H1 (cell line): ENCODE data around the gene ACER3. TPM values are rescaled to one million over a fixed set of nuclear protein-coding genes. Genes with fewer than 3 reads are reported as not detected.

Source experiments
- CTCF ChIA-PET: fragments of 300-600 bp; sonication (Branson Sonifier 250); formaldehyde crosslinking; loops from one replicate; lab custom pipeline; 2021; ENCODE audit not compliant: partially characterized antibody; lab: Charles Lee
- POLR2A ChIA-PET: fragments of 300-600 bp; sonication (Branson Sonifier 250); formaldehyde crosslinking; loops from one replicate; lab custom pipeline; 2021; ENCODE audit warnings: inconsistent platforms; ENCODE audit not compliant: partially characterized antibody; lab: Charles Lee
- DNase-seq, 2 experiments: peaks; one replicate each; pipeline versions ENCODE4 v3.0.0 to v3.0.0-alpha.2; 2010 to 2022; ENCODE audit warnings: low spot score in 2 of 2, low read depth in 1 of 2, mixed read lengths in 1 of 2
- FAIRE-seq: peaks from 2 replicates; lab custom pipeline; 2011; peaks lifted over from hg19 to GRCh38; lab: Jason Lieb, UNC
- H2AFZ ChIP-seq: 2 replicates; pipeline ENCODE4 v1.8.1; 2012; ENCODE audit warnings: low read length, inconsistent platforms
- H2AK5ac ChIP-seq: 2 replicates; pipeline ENCODE4 v1.6.1; 2013; ENCODE audit warnings: low read depth, low read length
- H2BK120ac ChIP-seq: replicated peaks from 2 replicates; pipeline ENCODE3; 2013; ENCODE audit warnings: low read depth, low read length, inconsistent platforms
- H2BK12ac ChIP-seq: 2 replicates; pipeline ENCODE4 v1.6.1; 2013; ENCODE audit warnings: low read depth, low read length
- H2BK15ac ChIP-seq: 2 replicates; pipeline ENCODE4 v1.6.1; 2013; ENCODE audit warnings: low read length
- H2BK20ac ChIP-seq: 2 replicates; pipeline ENCODE4 v1.6.1; 2013; ENCODE audit warnings: low read length
- H2BK5ac ChIP-seq: 2 replicates; pipeline ENCODE4 v1.6.1; 2013; ENCODE audit warnings: low read depth, low read length
- H3K14ac ChIP-seq: 2 replicates; pipeline ENCODE4 v1.6.1; 2013; ENCODE audit warnings: inconsistent platforms; ENCODE audit not compliant: insufficient read length
- H3K18ac ChIP-seq: 2 replicates; pipeline ENCODE4 v1.6.1; 2013; ENCODE audit warnings: low read length; ENCODE audit errors: extremely low read depth
- H3K23ac ChIP-seq: 2 replicates; pipeline ENCODE4 v1.6.1; 2013; ENCODE audit warnings: inconsistent platforms; ENCODE audit not compliant: insufficient read length
- H3K23me2 ChIP-seq: 2 replicates; pipeline ENCODE4 v1.6.1; 2013; ENCODE audit warnings: low read depth, low read length
- H3K27ac ChIP-seq: 2 replicates; pipeline ENCODE4 v1.6.1; 2011; ENCODE audit warnings: low read depth, low read length, inconsistent platforms
- H3K27me3 ChIP-seq, 4 experiments: replicated peaks in 1 of 4; 1 replicate in 1 of 4; 2 replicates in 3 of 4; pipeline versions ENCODE4 v1.6.1 to v1.8.1; 2011 to 2013; ENCODE audit warnings: low read length in 3 of 4, mild to moderate bottlenecking in 3 of 4, inconsistent platforms in 2 of 4, mixed read lengths in 2 of 4, moderate library complexity in 1 of 4; ENCODE audit not compliant: control insufficient read depth in 3 of 4, insufficient read depth in 3 of 4; ENCODE audit errors: extremely low read depth in 1 of 4
- H3K36me3 ChIP-seq, 4 experiments: 2 replicates each; pipeline versions ENCODE4 v1.6.1 to v1.8.1; 2011 to 2013; ENCODE audit warnings: mild to moderate bottlenecking in 4 of 4, low read length in 3 of 4, moderate library complexity in 2 of 4, control low read depth in 1 of 4, inconsistent platforms in 1 of 4; ENCODE audit not compliant: insufficient read depth in 4 of 4, control insufficient read depth in 2 of 4
- H3K4ac ChIP-seq: replicated peaks from 2 replicates; pipeline ENCODE3; 2013; ENCODE audit warnings: low read length, low read depth, mixed read lengths, inconsistent platforms; ENCODE audit not compliant: insufficient read length
- H3K4me1 ChIP-seq, 4 experiments: replicated peaks in 1 of 4; 1 replicate in 1 of 4; 2 replicates in 3 of 4; pipeline versions ENCODE4 v1.6.1 to v1.8.1; 2011 to 2013; ENCODE audit warnings: low read length in 3 of 4, inconsistent platforms in 2 of 4, mixed read lengths in 1 of 4; ENCODE audit not compliant: insufficient read depth in 4 of 4, control insufficient read depth in 3 of 4
- H3K4me2 ChIP-seq, 2 experiments: 2 replicates each; pipeline versions ENCODE4 v1.6.1 to v1.8.1; 2011 to 2013; ENCODE audit warnings: low read depth in 2 of 2, low read length in 2 of 2, control low read depth in 1 of 2, inconsistent platforms in 1 of 2, mild to moderate bottlenecking in 1 of 2; ENCODE audit not compliant: insufficient read depth in 1 of 2
- H3K4me3 ChIP-seq, 4 experiments: fragments of 200-600, 300-600 bp in 1 of 4; sonication (generic), shearing (Covaris generic), sonication (Bioruptor Twin) in 1 of 4; 2 replicates each; pipeline versions ENCODE4 v1.5.1 to v1.8.1; 2011 to 2016; ENCODE audit warnings: low read length in 4 of 4, low read depth in 3 of 4, control low read depth in 2 of 4, inconsistent platforms in 2 of 4, mild to moderate bottlenecking in 2 of 4, mixed read lengths in 1 of 4, moderate library complexity in 1 of 4; ENCODE audit not compliant: insufficient read depth in 2 of 4; ENCODE audit errors: extremely low read depth in 1 of 4
- H3K56ac ChIP-seq: replicated peaks from 2 replicates; pipeline ENCODE3; 2013; ENCODE audit warnings: low read depth, mild to moderate bottlenecking, mixed read lengths, low read length, inconsistent platforms; ENCODE audit not compliant: insufficient read length
- H3K79me1 ChIP-seq: 2 replicates; pipeline ENCODE4 v1.6.1; 2013; ENCODE audit warnings: low read depth, low read length, control low read depth
- H3K79me2 ChIP-seq, 2 experiments: 2 replicates each; pipeline versions ENCODE4 v1.6.1 to v1.8.1; 2012 to 2013; ENCODE audit warnings: low read length in 2 of 2, mild to moderate bottlenecking in 2 of 2, inconsistent platforms in 1 of 2; ENCODE audit not compliant: insufficient read depth in 2 of 2, control insufficient read depth in 1 of 2
- H3K9ac ChIP-seq, 4 experiments: replicated peaks in 1 of 4; 1 replicate in 1 of 4; 2 replicates in 3 of 4; pipeline versions ENCODE4 v1.6.1 to v1.8.1; 2011 to 2013; ENCODE audit warnings: low read depth in 3 of 4, low read length in 3 of 4, control low read depth in 2 of 4, mild to moderate bottlenecking in 2 of 4, moderate library complexity in 2 of 4, inconsistent platforms in 1 of 4; ENCODE audit errors: extremely low read depth in 1 of 4
- H3K9me3 ChIP-seq, 2 experiments: 2 replicates each; pipeline versions ENCODE4 v1.6.1 to v1.8.1; 2012 to 2013; ENCODE audit warnings: mild to moderate bottlenecking in 2 of 2, moderate library complexity in 2 of 2, control low read depth in 1 of 2, inconsistent platforms in 1 of 2, low read depth in 1 of 2, low read length in 1 of 2, mixed read lengths in 1 of 2; ENCODE audit not compliant: insufficient read depth in 2 of 2
- H4K20me1 ChIP-seq, 2 experiments: replicated peaks in 1 of 2; 2 replicates each; pipeline versions ENCODE3 to v1.8.1; 2011 to 2013; ENCODE audit warnings: inconsistent platforms in 2 of 2, low read length in 2 of 2, mild to moderate bottlenecking in 1 of 2; ENCODE audit not compliant: insufficient read depth in 2 of 2, control insufficient read depth in 1 of 2
- H4K5ac ChIP-seq: 2 replicates; pipeline ENCODE4 v1.6.1; 2013; ENCODE audit warnings: low read length, low read depth, mixed read lengths, inconsistent platforms; ENCODE audit not compliant: insufficient read length
- H4K8ac ChIP-seq: 2 replicates; pipeline ENCODE4 v1.8.0; 2013; ENCODE audit warnings: mild to moderate bottlenecking, moderate library complexity, low read length, inconsistent platforms; ENCODE audit not compliant: insufficient read depth; ENCODE audit errors: extremely low read depth
- H4K91ac ChIP-seq: replicated peaks from 2 replicates; pipeline ENCODE3; 2013; ENCODE audit warnings: low read length, mixed read lengths, inconsistent platforms; ENCODE audit not compliant: insufficient read length
- BACH1 ChIP-seq: IDR thresholded peaks from 2 replicates; pipeline ENCODE4 v1.6.1; 2012; ENCODE audit warnings: low read length, improper control_type of control experiment
- BCL11A ChIP-seq, 2 experiments: IDR thresholded peaks; one replicate each; pipeline ENCODE4 v1.6.1; 2011; ENCODE audit warnings: low read depth in 2 of 2, low read length in 2 of 2, mild to moderate bottlenecking in 2 of 2
- BRCA1 ChIP-seq: IDR thresholded peaks from 2 replicates; pipeline ENCODE4 v1.6.1; 2012; ENCODE audit warnings: low read depth, low read length, improper control_type of control experiment
- CBX8 ChIP-seq: fragments of 300-800, 300-1000 bp; sonication (generic); IDR thresholded peaks from 2 replicates; pipeline ENCODE4 v1.7.1; 2016; ENCODE audit warnings: low read depth, low read length, borderline replicate concordance
- CHD1 ChIP-seq: IDR thresholded peaks from 2 replicates; pipeline ENCODE4 v1.6.1; 2012; ENCODE audit warnings: low read depth, low read length, improper control_type of control experiment
- CTCF ChIP-seq, 3 experiments: IDR thresholded peaks; 1 replicate in 2 of 3; 2 replicates in 1 of 3; pipeline versions ENCODE4 v1.5.1 to v1.6.1; 2011; ENCODE audit warnings: low read length in 3 of 3, mild to moderate bottlenecking in 3 of 3, inconsistent platforms in 2 of 3, low read depth in 1 of 3, moderate library complexity in 1 of 3; ENCODE audit not compliant: insufficient read depth in 1 of 3; ENCODE audit errors: control extremely low read depth in 1 of 3
- MAX ChIP-seq: IDR thresholded peaks from 2 replicates; pipeline ENCODE4 v1.6.1; 2012; ENCODE audit warnings: inconsistent platforms
- RXRA ChIP-seq: IDR thresholded peaks from 2 replicates; pipeline ENCODE4 v1.6.1; 2011; ENCODE audit warnings: low read depth, mild to moderate bottlenecking, low read length, moderate library complexity; ENCODE audit not compliant: insufficient read depth
- SUZ12 ChIP-seq: fragments of 200-600 bp; sonication (generic); IDR thresholded peaks from 2 replicates; pipeline ENCODE4 v1.6.1; 2012; ENCODE audit warnings: mild to moderate bottlenecking, inconsistent platforms, low read length, moderate library complexity, mixed read lengths
- TEAD4 ChIP-seq: IDR thresholded peaks from 2 replicates; pipeline ENCODE4 v1.6.1; 2012; ENCODE audit warnings: low read depth, low read length, inconsistent platforms, mixed read lengths
- WGBS, 2 experiments: shearing (Covaris generic) in 1 of 2; methylation state at CpG; one replicate each; pipeline versions ENCODE4 v1.1.6 to v1.1.7; 2013 to 2015; ENCODE audit warnings: low lambda C conversion rate in 2 of 2, mixed read lengths in 2 of 2, inconsistent platforms in 1 of 2, low coverage in 1 of 2, missing lambda C conversion rate in 1 of 2; ENCODE audit not compliant: insufficient replicate concordance in 2 of 2, insufficient coverage in 1 of 2, insufficient read length in 1 of 2; ENCODE audit errors: extremely low coverage in 1 of 2, missing lambda C conversion rate in 1 of 2; 5-methylcytosine and 5-hydroxymethylcytosine counted together
- polyA plus RNA-seq, 7 experiments: library from polyadenylated mRNA; depleted of rRNA in 3 of 7; stranded (reverse) in 5 of 7; unstranded in 2 of 7; fragments of >200 nt in 5 of 7; fragments of 200-250 nt in 2 of 7; gene quantifications; 1 replicate in 5 of 7; 2 replicates in 1 of 7; 4 replicates in 1 of 7; pipeline versions ENCODE4 v1.2.1 to v1.2.3, GENCODE V29; 2011 to 2013; ENCODE audit warnings: missing spikeins in 2 of 7, mixed read lengths in 2 of 7
- total RNA-seq: library from RNA; stranded (reverse); fragmentation: NEBNext Ultra II Directional; extraction: Animal tissue kit (Norgen Biotek cat#: 25700); gene quantifications from 2 replicates; pipeline ENCODE4 v1.2.1, GENCODE V29; 2021

ACER3 gene
- total and polyA plus RNA-seq, 2 of the 8 experiments (the other 6 are each of a cell fraction or from before 2014, with no cell fraction given): 5.7 to 16.2 TPM

DNA sequence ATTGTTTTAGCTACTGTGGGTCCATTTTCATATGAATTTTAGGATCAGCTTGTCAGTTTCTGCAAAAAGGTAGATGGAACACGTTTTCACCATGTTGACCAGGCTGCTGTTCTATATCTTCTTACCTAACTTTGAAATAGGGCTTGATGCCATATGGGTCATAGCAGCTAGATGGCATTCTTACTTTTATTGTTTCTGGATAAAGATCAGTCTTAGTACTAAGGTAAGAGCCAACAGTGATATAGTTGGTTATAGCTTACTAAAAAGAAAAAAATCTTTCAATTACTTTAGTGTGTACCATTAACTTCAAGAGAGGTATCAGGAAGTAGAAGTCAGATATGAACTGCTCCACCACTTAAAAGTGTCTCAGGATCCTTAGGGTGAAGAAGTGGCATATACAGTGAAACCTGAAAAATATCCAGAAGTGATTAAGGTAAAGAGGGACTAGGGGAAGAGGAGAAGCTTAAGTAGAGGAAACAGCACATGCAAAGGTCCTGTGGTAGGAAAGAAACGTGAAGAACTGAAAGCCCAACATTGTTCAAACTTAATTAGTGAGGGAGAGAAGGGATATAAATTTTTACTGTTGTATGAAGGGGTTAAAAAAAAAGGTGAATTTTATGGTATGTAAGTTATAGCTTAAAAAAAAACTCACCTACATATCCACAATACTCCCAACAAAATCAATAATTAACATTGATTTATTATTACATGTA is 113.6 kb downstream of the ACER3 start:
- POLR2A ChIA-PET: no interaction called here
- no peak for DNase-seq

More for the DNA sequence above, 113.6 kb downstream of the ACER3 start:
- Histone ChIP-seq H3K9ac (no peak overlapping the region), H3K18ac (no peak overlapping the region), H3K79me1 (no peaks in the 10 kb centered on the region), H3K4me2 (no peak overlapping the region), H3K4ac (no peak overlapping the region)
- TF ChIP-seq TEAD4: no peak
- TF ChIP-seq BRCA1: no peak
- no peak for TF ChIP-seq SUZ12
- TF ChIP-seq BACH1: no peak
- TF ChIP-seq CTCF (IDR thresholded peaks at IDR 0.05; ENCODE audit: control extremely low read depth in 1 of 3, insufficient read depth in 1 of 3, low read depth in 1 of 3, low read length in 3 of 3): no peak
- TF ChIP-seq CBX8: no peak
- no peak for TF ChIP-seq MAX
- TF ChIP-seq BCL11A (IDR thresholded peaks at IDR 0.05; ENCODE audit: low read depth in 2 of 2, low read length in 2 of 2): no peak
- TF ChIP-seq RXRA: no peak
- TF ChIP-seq CHD1: no peak
- TF ChIP-seq, all 59 proteins: peak for 0
- Histone ChIP-seq H3K4me1 (no peaks in the 10 kb centered on the region), H3K36me3 (no peaks in the 10 kb centered on the region), H2AFZ (no peak overlapping the region), H3K9me3 (no peaks in the 10 kb centered on the region), H3K4me3 (no peak overlapping the region), H4K91ac (no peak overlapping the region), H2BK15ac (no peak overlapping the region), H3K27ac (no peak overlapping the region), H2BK20ac (no peak overlapping the region), H4K8ac (no peak overlapping the region), H3K23me2 (no peaks in the 10 kb centered on the region), H3K56ac (no peak overlapping the region), H2BK120ac (no peak overlapping the region), H4K5ac (no peak overlapping the region), H4K20me1 (no peaks in the 10 kb centered on the region), H3K27me3 (no peaks in the 10 kb centered on the region), H3K79me2 (no peaks in the 10 kb centered on the region), H2BK12ac (no peak overlapping the region), H2AK5ac (no peak overlapping the region), H3K23ac (no peak overlapping the region), H3K14ac (no peak overlapping the region), H2BK5ac (no peak overlapping the region)
- CTCF ChIA-PET: interaction anchor here (1.0 to 2.1 kb wide), 4 partner anchors 14 to 55 kb away, joined by 3 to 11 read pairs (median 5); no protein-coding TSS in a partner anchor
- 66% methylated on average over 2 of the region's 2 CpGs; no CpG with 5 or more reads in 1 of the 2 experiments for WGBS, 2 experiments
- no peak for FAIRE-seq
